Activated B cell treated with CpG ODN at 0.5 μM for 24 hours (primary cell): ENCODE measurements around the gene STUB1. TPM values are rescaled to one million over a fixed set of nuclear protein-coding genes. Genes with fewer than 3 reads are reported as not detected.

Experiments
- ATAC-seq: fragments of 200-7000 bp; cut with Tn5 transposase; one replicate; pipeline ENCODE4 v1.10.0; 2021; ENCODE audit warnings: low read depth, mild to moderate bottlenecking, moderate library complexity
- CTCF ChIA-PET: fragments of 350-600 bp; sonication (Branson Sonifier 250); formaldehyde crosslinking; loops from one replicate; lab custom pipeline; 2021; ENCODE audit warnings: antibody characterized with exemption; lab: Charles Lee
- POLR2A ChIA-PET: fragments of 350-600 bp; sonication (Branson Sonifier 250); formaldehyde crosslinking; loops from one replicate; lab custom pipeline; 2021; ENCODE audit warnings: antibody characterized with exemption; lab: Charles Lee
- DNase-seq: peaks from one replicate; pipeline ENCODE4 v3.0.0; 2022
- H3K27ac Mint-ChIP-seq: one replicate; pipeline ENCODE4 v1.8.0; 2020; ENCODE audit warnings: mixed read lengths
- H3K27me3 Mint-ChIP-seq: one replicate; pipeline ENCODE4 v1.8.0; 2021; ENCODE audit warnings: mixed read lengths
- H3K36me3 Mint-ChIP-seq: one replicate; pipeline ENCODE4 v1.8.0; 2021; ENCODE audit warnings: low read depth, mixed read lengths
- H3K4me1 Mint-ChIP-seq: one replicate; pipeline ENCODE4 v1.8.0; 2021; ENCODE audit warnings: mixed read lengths
- H3K4me3 Mint-ChIP-seq: one replicate; pipeline ENCODE4 v1.8.0; 2020; ENCODE audit warnings: mild to moderate bottlenecking, mixed read lengths
- H3K9me3 Mint-ChIP-seq: one replicate; pipeline ENCODE4 v1.8.0; 2020; ENCODE audit warnings: mixed read lengths
- CTCF ChIP-seq: fragments of 200-600 bp; IDR thresholded peaks from one replicate; pipeline ENCODE4 v1.8.0; 2022; ENCODE audit warnings: antibody characterized with exemption, mild to moderate bottlenecking
- intact Hi-C: fragments of 100-400 bp; cut with micrococcal nuclease; formaldehyde crosslinking; loops from one replicate; pipeline ENCODE4 v1.15.1; 2024
- total RNA-seq: library from RNA; stranded (reverse); gene quantifications from 2 replicates; pipeline ENCODE4 v1.2.3, GENCODE V29; 2022

Gene STUB1
- total RNA-seq, 1 donor from 2014 or later = 81.2 TPM

- Mint-ChIP-seq H3K27ac (no peak overlapping the region), H3K36me3 (peaks cover 3% of the 10 kb centered on the region), H3K9me3 (no peaks in the 10 kb centered on the region), H3K4me1 (peaks cover 4% of the 10 kb centered on the region), H3K27me3 (no peaks in the 10 kb centered on the region), H3K4me3 (peak overlapping the region; percentile 7)
- ATAC-seq = no peak
- no peak for DNase-seq
- no peak for TF ChIP-seq CTCF
- intact Hi-C loops = no loop called here
- POLR2A ChIA-PET = interaction anchor here (1.1 to 3.2 kb wide), 5 partner anchors 10 to 35 kb away, joined by 3 to 11 read pairs (median 5); partner anchors contain the start of genes CIAO3, METRN and WDR24
- CTCF ChIA-PET = interaction anchor here (2.0 kb wide), 1 partner anchor 13 kb away, joined by 4 read pairs; no protein-coding TSS in a partner anchor
Observed at GRCh38 chr16:725463-726187, 45.4 kb downstream of the STUB1 start.

- Mint-ChIP-seq H3K27ac (peak overlapping the region; percentile 24), H3K4me3 (peak overlapping the region; percentile 79), H3K36me3 (peaks cover 3% of the 10 kb centered on the region), H3K9me3 (no peaks in the 10 kb centered on the region), H3K27me3 (no peaks in the 10 kb centered on the region), H3K4me1 (peaks cover 4% of the 10 kb centered on the region)
- ATAC-seq (no peak), DNase-seq (no peak)
- ChIA-PET CTCF (interaction anchor here (2.0 kb wide), 1 partner anchor 14 kb away, joined by 4 read pairs; no protein-coding TSS in a partner anchor), POLR2A (interaction anchor here (1.4 to 3.2 kb wide), 3 partner anchors 10 to 36 kb away, joined by 5 to 11 read pairs (median 7); partner anchors contain the start of genes CIAO3 and WDR24)
- intact Hi-C loops = no loop called here
- no peak for TF ChIP-seq CTCF
Observed at GRCh38 chr16:726188-726437, 45.9 kb downstream of the STUB1 start.

DNA sequence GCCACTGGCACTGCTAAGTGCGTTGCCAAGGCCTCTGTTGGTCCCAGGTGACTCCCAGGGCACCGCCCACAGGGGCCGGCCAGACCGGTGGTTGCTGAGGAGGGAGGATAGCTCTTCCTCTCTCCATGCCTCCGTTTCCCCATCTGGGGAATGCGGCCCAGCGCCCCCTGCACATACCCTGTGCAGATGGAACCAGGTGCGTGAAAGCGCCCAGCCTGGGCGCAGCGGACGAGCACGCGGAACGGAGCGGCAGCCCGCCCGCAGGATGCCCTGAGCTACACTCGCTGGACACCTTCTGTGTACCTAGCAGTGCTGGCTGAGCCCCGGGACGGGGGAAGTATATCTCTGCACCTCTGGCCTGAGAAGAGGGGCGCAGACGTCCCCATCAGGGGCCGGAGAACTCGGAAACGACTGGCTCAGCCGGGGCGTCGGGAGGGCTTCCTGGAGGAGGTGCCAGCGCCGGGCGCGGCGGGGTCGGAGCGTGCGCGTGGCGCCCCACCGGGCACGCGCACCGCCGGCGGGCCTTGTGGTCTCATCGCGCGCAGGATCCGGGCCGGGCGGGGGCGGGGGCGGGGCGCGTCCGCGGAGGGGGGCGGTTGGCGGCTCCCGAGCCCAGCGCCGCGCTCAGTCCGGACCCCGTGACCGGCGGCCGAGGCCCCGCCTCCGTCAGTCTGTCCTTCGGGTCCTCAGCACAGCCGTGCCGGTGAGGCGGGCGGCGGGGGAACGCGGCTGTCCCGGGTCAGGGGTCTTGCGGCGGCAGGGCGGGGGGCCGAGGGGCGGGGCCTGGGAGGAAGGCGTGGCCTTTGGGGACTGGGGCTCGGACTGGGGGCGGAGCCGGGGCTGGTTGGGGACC lies 46.5 kb downstream of the STUB1 start, which contains the start of the genes CCDC78 and HAGHL:
Gene CCDC78 (minus strand): TSS at position 6 of the 853 bp plus-strand sequence. CDS start 76 bp downstream, outside the sequence.
Gene HAGHL (plus strand): TSS at position 669 of the 853 bp plus-strand sequence. CDS start 404 bp downstream, outside the sequence.
- intact Hi-C loops = no loop called here
- Mint-ChIP-seq H3K27me3 (no peaks in the 10 kb centered on the region), H3K27ac (peak within 1 kb of the TSS; percentile 24)

GRCh38 chr16:727291-727977 lies 47.2 kb downstream of the STUB1 start:
- ATAC-seq = no peak
- no peak for TF ChIP-seq CTCF
- POLR2A ChIA-PET = interaction anchor here (0.5 to 3.2 kb wide), 8 partner anchors 10 to 61 kb away, joined by 3 to 11 read pairs (median 4); partner anchors contain the start of genes CHTF18, CIAO3, METRN and RPUSD1

More for the DNA sequence above, 46.5 kb downstream of the STUB1 start, which contains the start of the genes CCDC78 and HAGHL:
- Mint-ChIP-seq H3K9me3 (no peaks in the 10 kb centered on the region), H3K4me1 (peaks cover 4% of the 10 kb centered on the region), H3K4me3 (peak within 1 kb of the TSS; percentile 79), H3K36me3 (peaks cover 3% of the 10 kb centered on the region)
- ChIA-PET CTCF (interaction anchor here (2.0 kb wide), 1 partner anchor 14 kb away, joined by 4 read pairs; no protein-coding TSS in a partner anchor), POLR2A (interaction anchor here (1.4 to 3.2 kb wide), 4 partner anchors 9 to 37 kb away, joined by 5 to 11 read pairs (median 8); partner anchors contain the start of genes CIAO3 and WDR24)
- DNase-seq (peak; percentile 42), ATAC-seq (peak; percentile 56)
- TF ChIP-seq CTCF = no peak

More at GRCh38 chr16:727291-727977, 47.2 kb downstream of the STUB1 start:
- H3K9me3 Mint-ChIP-seq = no peaks in the 10 kb centered on the region
- no peaks in the 10 kb centered on the region for H3K27me3 Mint-ChIP-seq
- intact Hi-C loops = no loop called here
- H3K4me3 Mint-ChIP-seq = peak overlapping the region; percentile 58
- H3K27ac Mint-ChIP-seq = no peak overlapping the region
- DNase-seq = peak; percentile 61
- peaks cover 4% of the 10 kb centered on the region for H3K4me1 Mint-ChIP-seq
- CTCF ChIA-PET = interaction anchor here (1.0 to 2.0 kb wide), 2 partner anchors 13 to 15 kb away, joined by 3 to 4 read pairs; partner anchors contain the start of gene METRN
- H3K36me3 Mint-ChIP-seq = peaks cover 8% of the 10 kb centered on the region
